ENCODE results near the gene CHAD.

Gene CHAD

DNA sequence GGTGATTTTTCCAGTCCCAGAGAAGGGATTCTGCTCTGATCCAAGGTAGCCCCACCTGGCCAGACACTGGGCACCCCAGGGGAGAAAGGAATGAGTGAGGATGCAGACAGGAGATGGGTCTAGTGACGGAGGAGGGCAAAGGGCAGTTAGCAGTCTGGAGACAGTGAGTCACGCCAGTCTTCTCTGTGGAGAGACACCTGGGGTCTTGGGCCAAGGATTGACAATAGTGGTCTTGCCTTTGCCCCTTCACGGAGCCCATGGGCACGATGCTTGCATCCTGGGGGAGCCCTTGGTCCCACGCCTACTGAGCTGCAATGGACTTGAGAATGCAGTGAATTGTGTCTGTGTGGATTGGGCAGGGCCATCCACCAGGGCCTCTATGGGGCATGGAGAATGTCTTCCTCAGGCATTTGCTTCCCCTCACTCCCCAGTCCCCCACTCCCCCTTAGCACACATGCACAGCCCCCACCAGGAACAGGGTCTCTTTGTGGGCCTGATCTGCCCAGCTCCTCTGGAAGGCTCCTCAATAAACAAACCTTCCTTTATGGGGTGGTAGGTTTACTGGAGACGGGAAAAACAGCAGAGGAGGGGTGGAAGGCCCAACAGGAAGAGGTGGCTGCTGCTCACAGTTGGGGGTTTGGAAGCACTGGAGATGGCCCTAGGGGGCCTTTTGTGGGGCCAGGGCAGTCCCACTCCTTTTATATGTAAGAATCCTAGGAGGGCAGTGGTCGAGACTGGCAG lies 1.4 kb downstream of the CHAD start:
- Histone ChIP-seq H3K4me2 (ENCODE audit: low read length) (no peak overlapping the region), H3K79me2 (ENCODE audit: control insufficient read depth, low read length) (no peaks in the 10 kb centered on the region), H3F3A (ENCODE audit: control insufficient read depth, insufficient read depth) (no peaks in the 10 kb centered on the region), H3K9me3 (ENCODE audit: control insufficient read depth, insufficient read depth, low read length) (no peaks in the 10 kb centered on the region), H3K27ac (ENCODE audit: low read depth, low read length) (no peak overlapping the region), H4K20me1 (ENCODE audit: control insufficient read depth, insufficient read depth, low read depth, low read length) (no peaks in the 10 kb centered on the region), H3K36me3 (ENCODE audit: control insufficient read depth, low read length) (no peaks in the 10 kb centered on the region), H3K27me3 (ENCODE audit: control insufficient read depth, low read length) (no peaks in the 10 kb centered on the region), H3K9me2 (replicated peaks; ENCODE audit: control insufficient read depth, low read length) (no peaks in the 10 kb centered on the region), H3K4me1 (ENCODE audit: control insufficient read depth, low read length) (peaks cover 5% of the 10 kb centered on the region), H3K4me3 (ENCODE audit: low read length) (no peak overlapping the region)
- TF ChIP-seq, protein P1, sequence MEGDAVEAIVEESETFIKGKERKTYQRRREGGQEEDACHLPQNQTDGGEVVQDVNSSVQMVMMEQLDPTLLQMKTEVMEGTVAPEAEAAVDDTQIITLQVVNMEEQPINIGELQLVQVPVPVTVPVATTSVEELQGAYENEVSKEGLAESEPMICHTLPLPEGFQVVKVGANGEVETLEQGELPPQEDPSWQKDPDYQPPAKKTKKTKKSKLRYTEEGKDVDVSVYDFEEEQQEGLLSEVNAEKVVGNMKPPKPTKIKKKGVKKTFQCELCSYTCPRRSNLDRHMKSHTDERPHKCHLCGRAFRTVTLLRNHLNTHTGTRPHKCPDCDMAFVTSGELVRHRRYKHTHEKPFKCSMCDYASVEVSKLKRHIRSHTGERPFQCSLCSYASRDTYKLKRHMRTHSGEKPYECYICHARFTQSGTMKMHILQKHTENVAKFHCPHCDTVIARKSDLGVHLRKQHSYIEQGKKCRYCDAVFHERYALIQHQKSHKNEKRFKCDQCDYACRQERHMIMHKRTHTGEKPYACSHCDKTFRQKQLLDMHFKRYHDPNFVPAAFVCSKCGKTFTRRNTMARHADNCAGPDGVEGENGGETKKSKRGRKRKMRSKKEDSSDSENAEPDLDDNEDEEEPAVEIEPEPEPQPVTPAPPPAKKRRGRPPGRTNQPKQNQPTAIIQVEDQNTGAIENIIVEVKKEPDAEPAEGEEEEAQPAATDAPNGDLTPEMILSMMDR (IDR thresholded peaks at IDR 0.05; ENCODE audit: low read depth, low read length, poor library complexity, severe bottlenecking), result no peak
- no peak for TF ChIP-seq EZH2phosphoT487 (IDR thresholded peaks at IDR 0.05; ENCODE audit: borderline replicate concordance, low read length)

DNA sequence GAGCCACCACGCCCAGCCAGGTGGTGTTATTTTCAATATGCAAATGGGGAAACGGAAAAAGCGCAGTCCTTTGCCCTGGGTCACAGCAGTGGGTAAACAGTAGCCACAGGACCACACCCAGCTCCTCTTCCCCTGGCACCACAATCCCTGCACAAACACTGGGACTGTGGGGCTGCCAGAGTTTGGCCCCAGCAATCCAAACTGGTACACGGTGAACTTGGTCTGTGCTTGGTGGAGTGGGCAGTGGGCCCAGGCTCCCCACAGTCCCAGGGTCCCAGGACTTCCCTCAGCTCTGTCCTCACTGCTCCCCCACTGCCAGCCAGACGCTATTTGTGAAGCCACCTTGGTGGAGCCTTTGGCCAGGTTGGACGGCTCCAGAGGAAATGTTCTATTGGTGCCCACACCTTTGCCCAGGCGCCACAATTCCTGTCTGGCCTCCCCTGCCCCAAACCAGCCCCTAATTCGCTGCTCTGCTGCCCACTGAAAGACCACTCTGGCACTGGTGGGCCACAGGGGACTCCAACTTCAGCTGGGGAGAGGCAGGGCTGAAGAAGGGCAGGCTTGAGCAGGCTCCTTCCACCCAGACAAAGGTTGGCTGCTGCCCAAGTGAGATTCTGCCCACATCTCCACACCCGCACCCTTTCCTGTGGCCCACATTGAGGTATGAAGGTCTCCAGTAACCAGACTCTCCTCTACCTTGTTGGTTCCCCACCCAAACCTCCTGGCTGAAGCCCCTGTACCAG lies 2.1 kb downstream of the CHAD start:
- TF ChIP-seq, protein P1 (IDR thresholded peaks at IDR 0.05; ENCODE audit: low read depth, low read length, poor library complexity, severe bottlenecking), result no peak
- no peak for TF ChIP-seq EZH2phosphoT487 (IDR thresholded peaks at IDR 0.05; ENCODE audit: borderline replicate concordance, low read length)
- no peaks in the 10 kb centered on the region for H3K27me3 ChIP-seq (ENCODE audit: control insufficient read depth, low read length)
- H3K4me1 ChIP-seq (ENCODE audit: control insufficient read depth, low read length), result peaks cover 5% of the 10 kb centered on the region
- H3K9me2 ChIP-seq (replicated peaks; ENCODE audit: control insufficient read depth, low read length), result no peaks in the 10 kb centered on the region
- H3K27ac ChIP-seq (ENCODE audit: low read depth, low read length), result no peak overlapping the region
- H3F3A ChIP-seq (ENCODE audit: control insufficient read depth, insufficient read depth), result no peaks in the 10 kb centered on the region
- no peak overlapping the region for H3K4me2 ChIP-seq (ENCODE audit: low read length)
- no peaks in the 10 kb centered on the region for H3K9me3 ChIP-seq (ENCODE audit: control insufficient read depth, insufficient read depth, low read length)
- no peaks in the 10 kb centered on the region for H3K36me3 ChIP-seq (ENCODE audit: control insufficient read depth, low read length)
- no peaks in the 10 kb centered on the region for H3K79me2 ChIP-seq (ENCODE audit: control insufficient read depth, low read length)
- no peaks in the 10 kb centered on the region for H4K20me1 ChIP-seq (ENCODE audit: control insufficient read depth, insufficient read depth, low read depth, low read length)
- no peak overlapping the region for H3K4me3 ChIP-seq (ENCODE audit: low read length)

DNA sequence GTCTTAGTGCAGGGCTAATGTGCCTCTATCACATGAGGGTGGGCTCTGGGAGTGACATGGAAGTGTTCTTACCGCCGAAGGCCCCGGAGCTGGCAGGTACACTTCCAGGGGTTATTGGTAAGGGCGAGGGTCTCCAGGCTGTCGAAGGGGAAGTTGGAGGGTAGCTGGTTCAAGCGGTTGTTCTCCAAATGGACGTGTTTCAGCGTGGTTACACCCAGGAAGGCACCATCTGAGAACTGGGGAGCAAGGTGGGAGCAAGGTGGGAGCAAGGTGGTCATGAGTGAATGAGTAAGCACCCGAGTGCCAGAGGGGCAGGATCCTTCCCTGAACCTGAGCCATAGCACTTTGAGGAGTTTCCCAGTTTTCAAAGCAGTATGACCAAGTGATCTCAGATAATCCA lies 3.0 kb downstream of the CHAD start:
- TF ChIP-seq, protein P1 (IDR thresholded peaks at IDR 0.05; ENCODE audit: low read depth, low read length, poor library complexity, severe bottlenecking), result no peak
- Histone ChIP-seq H3K79me2 (ENCODE audit: control insufficient read depth, low read length) (no peaks in the 10 kb centered on the region), H3K4me3 (ENCODE audit: low read length) (no peak overlapping the region), H3K27ac (ENCODE audit: low read depth, low read length) (no peak overlapping the region), H3F3A (ENCODE audit: control insufficient read depth, insufficient read depth) (no peaks in the 10 kb centered on the region), H3K9me3 (ENCODE audit: control insufficient read depth, insufficient read depth, low read length) (no peaks in the 10 kb centered on the region), H3K36me3 (ENCODE audit: control insufficient read depth, low read length) (no peaks in the 10 kb centered on the region), H3K27me3 (ENCODE audit: control insufficient read depth, low read length) (no peaks in the 10 kb centered on the region), H3K4me1 (ENCODE audit: control insufficient read depth, low read length) (peaks cover 5% of the 10 kb centered on the region), H3K9me2 (replicated peaks; ENCODE audit: control insufficient read depth, low read length) (no peaks in the 10 kb centered on the region), H4K20me1 (ENCODE audit: control insufficient read depth, insufficient read depth, low read depth, low read length) (no peaks in the 10 kb centered on the region), H3K4me2 (ENCODE audit: low read length) (no peak overlapping the region)

All from DOHH2 (cell line).